Muscle of leg (tissue), 16 donors: Measurements from ENCODE around the gene BACE1-AS. TPM values are rescaled to one million over a fixed set of nuclear protein-coding genes. Genes with fewer than 3 reads are reported as not detected.
"Not testable (repeated sequence)": the region's sequence is repeated elsewhere in the genome, so short reads cannot be mapped to it uniquely, and the experiment has no call there.

Experiments used
- DNase-seq: peaks from one replicate; pipeline ENCODE4 v3.0.0; 2013
- H3K27ac ChIP-seq: one replicate; pipeline ENCODE4 v1.5.1; 2013; ENCODE audit warnings: mild to moderate bottlenecking, low read length, control low read depth
- H3K27me3 ChIP-seq: one replicate; pipeline ENCODE4 v1.6.1; 2013; ENCODE audit warnings: low read length; ENCODE audit not compliant: control insufficient read depth, insufficient read depth
- H3K36me3 ChIP-seq: one replicate; pipeline ENCODE4 v1.6.1; 2013; ENCODE audit warnings: low read length; ENCODE audit not compliant: control insufficient read depth, insufficient read depth
- H3K4me1 ChIP-seq: one replicate; pipeline ENCODE4 v1.6.1; 2013; ENCODE audit warnings: low read length; ENCODE audit not compliant: control insufficient read depth, insufficient read depth
- H3K4me3 ChIP-seq: one replicate; pipeline ENCODE4 v1.5.1; 2013; ENCODE audit warnings: low read length, control low read depth
- H3K9me3 ChIP-seq: replicated peaks from 2 replicates; pipeline ENCODE4 v1.6.1; 2013; ENCODE audit warnings: low read depth, low read length; ENCODE audit not compliant: control insufficient read depth
- WGBS: methylation state at CpG from one replicate; pipeline ENCODE4 v1.1.5; 2013; ENCODE audit warnings: missing lambda C conversion rate; ENCODE audit not compliant: insufficient coverage; 5-methylcytosine and 5-hydroxymethylcytosine counted together
- long read RNA-seq, 11 donors: transcript quantifications; one replicate each; lab custom pipeline, GENCODE V29; 2026
- polyA plus RNA-seq, 8 donors: library from polyadenylated mRNA; unstranded; fragments of 120-200 nt; gene quantifications; one replicate each; pipeline versions ENCODE4 v1.2.1 to v1.2.3, GENCODE V29; 2013; ENCODE audit warnings: inconsistent platforms in 1 of 8, low replicate concordance in 1 of 8; ENCODE audit not compliant: insufficient read length in 8 of 8, insufficient read depth in 1 of 8
- total RNA-seq: library from RNA; stranded (reverse); fragments of 120-200 nt; gene quantifications from one replicate; pipeline ENCODE4 v1.2.4, GENCODE V29; 2013

BACE1-AS gene
- 5.9 TPM for total RNA-seq
- 10 to 100 TPM in 5 of 8 donors, 1 to 10 TPM in 3; 7.8 to 14.7 (median 12.1) TPM for polyA plus RNA-seq
- long read RNA-seq, donor 1, transcript BACE1-AS-202 (1 exons, 774 nt): major isoform, 5 of 5 reads
- long read RNA-seq, donor 1, partial matches to known transcripts: 0 of 5 reads
- long read RNA-seq, donor 1, other reads (novel, unspliced or antisense): 0 of 5 reads
- long read RNA-seq, donor 2, partial matches to known transcripts: 0 of 2 reads
- long read RNA-seq, donor 2, other reads (novel, unspliced or antisense): 0 of 2 reads
- long read RNA-seq, donor 3, transcript BACE1-AS-202 (1 exons, 774 nt): major isoform, 9 of 18 reads
- long read RNA-seq, donor 3, partial matches to known transcripts: 0 of 18 reads
- long read RNA-seq, donor 3, other reads (novel, unspliced or antisense): 9 of 18 reads
- long read RNA-seq, donor 4, partial matches to known transcripts: 0 of 2 reads
- long read RNA-seq, donor 4, other reads (novel, unspliced or antisense): 0 of 2 reads
- long read RNA-seq, donor 5, transcript BACE1-AS-202 (1 exons, 774 nt): major isoform, 10 of 10 reads
- long read RNA-seq, donor 5, partial matches to known transcripts: 0 of 10 reads
- long read RNA-seq, donor 5, other reads (novel, unspliced or antisense): 0 of 10 reads
- long read RNA-seq, donor 6, transcript BACE1-AS-202 (1 exons, 774 nt): major isoform, 9 of 9 reads
- long read RNA-seq, donor 6, partial matches to known transcripts: 0 of 9 reads
- long read RNA-seq, donor 6, other reads (novel, unspliced or antisense): 0 of 9 reads
- long read RNA-seq, donor 7, partial matches to known transcripts: 0 of 4 reads
- long read RNA-seq, donor 7, other reads (novel, unspliced or antisense): 0 of 4 reads
- long read RNA-seq, donor 8, partial matches to known transcripts: 0 of 4 reads
- long read RNA-seq, donor 8, other reads (novel, unspliced or antisense): 0 of 4 reads
- long read RNA-seq, donor 9, transcript BACE1-AS-202 (1 exons, 774 nt): major isoform, 5 of 5 reads
- long read RNA-seq, donor 9, partial matches to known transcripts: 0 of 5 reads
- long read RNA-seq, donor 9, other reads (novel, unspliced or antisense): 0 of 5 reads
- long read RNA-seq, donor 10, transcript BACE1-AS-202 (1 exons, 774 nt): major isoform, 5 of 5 reads
- long read RNA-seq, donor 10, partial matches to known transcripts: 0 of 5 reads
- long read RNA-seq, donor 10, other reads (novel, unspliced or antisense): 0 of 5 reads
- long read RNA-seq, donor 11, partial matches to known transcripts: 0 of 4 reads
- long read RNA-seq, donor 11, other reads (novel, unspliced or antisense): 0 of 4 reads

- no peaks in the 10 kb centered on the region for H3K9me3 ChIP-seq
- no peak within 1 kb of the TSS for H3K4me3 ChIP-seq
- H3K27me3 ChIP-seq: no peaks in the 10 kb centered on the region
- WGBS: 93% methylated on average over 3 of the region's 8 CpGs
- no peak for DNase-seq
- no peaks in the 10 kb centered on the region for H3K4me1 ChIP-seq
- H3K36me3 ChIP-seq: peaks cover 66% of the 10 kb centered on the region
- no peak within 1 kb of the TSS for H3K27ac ChIP-seq
Measured at GRCh38 chr11:117290809-117291396, at the start of gene BACE1-AS. TSS of gene BACE1-AS (plus strand) at chr11:117291346.

- peaks cover 47% of the 10 kb centered on the region for H3K36me3 ChIP-seq
- H3K27me3 ChIP-seq: no peaks in the 10 kb centered on the region
- H3K9me3 ChIP-seq: no peaks in the 10 kb centered on the region
- no CpG with 5 or more reads among the region's 4 CpGs for WGBS
- DNase-seq: no peak
- H3K4me1 ChIP-seq: no peaks in the 10 kb centered on the region
- H3K4me3 ChIP-seq: no peak overlapping the region
- no peak overlapping the region for H3K27ac ChIP-seq
Measured at GRCh38 chr11:117248341-117248740, 42.8 kb upstream of the BACE1-AS start.

- Histone ChIP-seq H3K36me3 (peaks cover 48% of the 10 kb centered on the region), H3K27me3 (no peaks in the 10 kb centered on the region), H3K4me1 (no peaks in the 10 kb centered on the region), H3K9me3 (no peaks in the 10 kb centered on the region), H3K4me3 (no peak overlapping the region), H3K27ac (no peak overlapping the region)
- WGBS: 100% methylated on average over 1 of the region's 4 CpGs
- DNase-seq: no peak
Measured at GRCh38 chr11:117249571-117249970, 41.6 kb upstream of the BACE1-AS start.

GRCh38 chr11:117251506-117251905, 39.6 kb upstream of the BACE1-AS start:
- H3K36me3 ChIP-seq: peaks cover 49% of the 10 kb centered on the region
- WGBS: 86% methylated on average over 4 of the region's 10 CpGs
- H3K27me3 ChIP-seq: no peaks in the 10 kb centered on the region
- no peaks in the 10 kb centered on the region for H3K9me3 ChIP-seq
- no peak overlapping the region for H3K27ac ChIP-seq
- no peaks in the 10 kb centered on the region for H3K4me1 ChIP-seq
- DNase-seq: no peak
- no peak overlapping the region for H3K4me3 ChIP-seq

- H3K27ac ChIP-seq: no peak overlapping the region
- no peak overlapping the region for H3K4me3 ChIP-seq
- H3K36me3 ChIP-seq: peaks cover 28% of the 10 kb centered on the region
- 67% methylated on average over 2 of the region's 3 CpGs for WGBS
- no peaks in the 10 kb centered on the region for H3K27me3 ChIP-seq
- H3K4me1 ChIP-seq: no peaks in the 10 kb centered on the region
- H3K9me3 ChIP-seq: no peaks in the 10 kb centered on the region
- no peak for DNase-seq
Measured at GRCh38 chr11:117255966-117256365, 35.2 kb upstream of the BACE1-AS start.

GRCh38 chr11:117256573-117256972, 34.6 kb upstream of the BACE1-AS start:
- no peak overlapping the region for H3K4me3 ChIP-seq
- no CpG with 5 or more reads among the region's 2 CpGs for WGBS
- H3K27ac ChIP-seq: no peak overlapping the region
- H3K4me1 ChIP-seq: no peaks in the 10 kb centered on the region
- peaks cover 28% of the 10 kb centered on the region for H3K36me3 ChIP-seq
- no peaks in the 10 kb centered on the region for H3K9me3 ChIP-seq
- DNase-seq: no peak
- no peaks in the 10 kb centered on the region for H3K27me3 ChIP-seq

GRCh38 chr11:117258576-117258975, 32.6 kb upstream of the BACE1-AS start:
- Histone ChIP-seq H3K4me3 (no peak overlapping the region), H3K36me3 (peaks cover 33% of the 10 kb centered on the region), H3K27me3 (no peaks in the 10 kb centered on the region), H3K27ac (no peak overlapping the region), H3K4me1 (no peaks in the 10 kb centered on the region), H3K9me3 (no peaks in the 10 kb centered on the region)
- no peak for DNase-seq
- WGBS: no CpG with 5 or more reads among the region's 2 CpGs

GRCh38 chr11:117259417-117259816, 31.7 kb upstream of the BACE1-AS start:
- no peaks in the 10 kb centered on the region for H3K4me1 ChIP-seq
- no peaks in the 10 kb centered on the region for H3K27me3 ChIP-seq
- H3K27ac ChIP-seq: no peak overlapping the region
- H3K9me3 ChIP-seq: no peaks in the 10 kb centered on the region
- H3K36me3 ChIP-seq: peaks cover 27% of the 10 kb centered on the region
- no peak overlapping the region for H3K4me3 ChIP-seq
- no CpG with 5 or more reads among the region's 1 CpG for WGBS
- no peak for DNase-seq

GRCh38 chr11:117264624-117265323, 26.4 kb upstream of the BACE1-AS start:
- WGBS: 83% methylated on average over 1 of the region's 7 CpGs
- H3K4me3 ChIP-seq, H3K4me1 ChIP-seq, H3K27me3 ChIP-seq, H3K27ac ChIP-seq, DNase-seq, H3K9me3 ChIP-seq: not testable (repeated sequence)
- peaks cover 17% of the 10 kb centered on the region for H3K36me3 ChIP-seq
